Astrocyte of the cerebellum (primary cell): ENCODE results near the gene CFLAR.

ENCODE experiments used
- DNase-seq: peaks from one replicate; pipeline ENCODE4 v3.0.0-alpha.2; 2011; ENCODE audit warnings: low read depth
- H3K4me3 ChIP-seq: 2 replicates; pipeline ENCODE4 v1.5.1; 2011; ENCODE audit warnings: mild to moderate bottlenecking, low read depth, low read length, moderate library complexity
- in situ Hi-C: cut with HindIII; loops from 2 replicates; pipeline ENCODE4 v1.10.0; 2017; ENCODE audit warnings: low sequenced_read_pairs
- TF ChIP-seq, protein P1 (sequence below): IDR thresholded peaks from 2 replicates; pipeline ENCODE4 v1.5.1; 2012; ENCODE audit warnings: low read length, low read depth, moderate library complexity, mild to moderate bottlenecking; ENCODE audit errors: missing control alignments

Gene CFLAR

DNA sequence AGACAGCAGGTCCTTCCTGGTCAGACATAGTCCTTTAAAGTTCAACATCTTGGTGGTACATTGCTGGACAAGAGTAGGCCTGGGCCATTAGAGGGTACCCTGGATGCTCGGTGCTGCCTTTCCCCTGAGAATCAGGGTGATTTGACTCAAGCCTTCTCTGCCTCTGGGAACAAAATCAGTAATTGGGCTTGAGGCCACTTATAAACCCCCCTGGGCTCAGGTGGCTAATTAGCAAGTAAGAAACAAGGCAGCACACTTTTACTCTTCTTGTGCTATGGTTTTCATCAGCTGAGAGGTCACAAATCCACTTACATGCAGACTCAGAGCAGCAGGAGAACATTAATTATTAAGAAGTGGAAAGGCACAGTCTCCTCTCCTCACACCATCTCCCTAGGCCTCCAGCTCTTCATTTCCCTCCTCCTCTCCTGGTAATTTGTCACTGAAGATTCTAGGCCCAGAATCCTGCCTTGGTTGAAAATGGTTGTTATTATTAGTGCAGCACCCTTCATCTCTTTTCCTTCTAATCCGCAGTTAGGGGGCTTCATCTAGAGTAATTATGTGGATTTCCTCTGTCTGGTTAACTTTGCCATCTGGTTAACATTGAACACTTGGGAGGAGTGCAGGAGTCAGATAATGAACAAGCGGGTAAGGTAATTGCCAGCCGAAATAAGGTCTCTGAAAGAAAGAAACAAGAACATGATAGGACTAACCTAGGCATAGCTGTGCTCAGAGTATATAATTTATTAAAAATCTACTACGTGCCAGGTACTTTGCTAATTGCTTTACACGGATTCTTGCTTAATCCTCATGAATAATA lies 37.2 kb downstream of the CFLAR start:
- H3K4me3 ChIP-seq, result no peak overlapping the region
- TF ChIP-seq, protein P1, sequence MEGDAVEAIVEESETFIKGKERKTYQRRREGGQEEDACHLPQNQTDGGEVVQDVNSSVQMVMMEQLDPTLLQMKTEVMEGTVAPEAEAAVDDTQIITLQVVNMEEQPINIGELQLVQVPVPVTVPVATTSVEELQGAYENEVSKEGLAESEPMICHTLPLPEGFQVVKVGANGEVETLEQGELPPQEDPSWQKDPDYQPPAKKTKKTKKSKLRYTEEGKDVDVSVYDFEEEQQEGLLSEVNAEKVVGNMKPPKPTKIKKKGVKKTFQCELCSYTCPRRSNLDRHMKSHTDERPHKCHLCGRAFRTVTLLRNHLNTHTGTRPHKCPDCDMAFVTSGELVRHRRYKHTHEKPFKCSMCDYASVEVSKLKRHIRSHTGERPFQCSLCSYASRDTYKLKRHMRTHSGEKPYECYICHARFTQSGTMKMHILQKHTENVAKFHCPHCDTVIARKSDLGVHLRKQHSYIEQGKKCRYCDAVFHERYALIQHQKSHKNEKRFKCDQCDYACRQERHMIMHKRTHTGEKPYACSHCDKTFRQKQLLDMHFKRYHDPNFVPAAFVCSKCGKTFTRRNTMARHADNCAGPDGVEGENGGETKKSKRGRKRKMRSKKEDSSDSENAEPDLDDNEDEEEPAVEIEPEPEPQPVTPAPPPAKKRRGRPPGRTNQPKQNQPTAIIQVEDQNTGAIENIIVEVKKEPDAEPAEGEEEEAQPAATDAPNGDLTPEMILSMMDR, result no peak
- in situ Hi-C loops, result loop anchor here (5.0 kb wide), 1 partner anchor 36 kb away; the partner anchor contains the start of gene CFLAR
- DNase-seq, result no peak

DNA sequence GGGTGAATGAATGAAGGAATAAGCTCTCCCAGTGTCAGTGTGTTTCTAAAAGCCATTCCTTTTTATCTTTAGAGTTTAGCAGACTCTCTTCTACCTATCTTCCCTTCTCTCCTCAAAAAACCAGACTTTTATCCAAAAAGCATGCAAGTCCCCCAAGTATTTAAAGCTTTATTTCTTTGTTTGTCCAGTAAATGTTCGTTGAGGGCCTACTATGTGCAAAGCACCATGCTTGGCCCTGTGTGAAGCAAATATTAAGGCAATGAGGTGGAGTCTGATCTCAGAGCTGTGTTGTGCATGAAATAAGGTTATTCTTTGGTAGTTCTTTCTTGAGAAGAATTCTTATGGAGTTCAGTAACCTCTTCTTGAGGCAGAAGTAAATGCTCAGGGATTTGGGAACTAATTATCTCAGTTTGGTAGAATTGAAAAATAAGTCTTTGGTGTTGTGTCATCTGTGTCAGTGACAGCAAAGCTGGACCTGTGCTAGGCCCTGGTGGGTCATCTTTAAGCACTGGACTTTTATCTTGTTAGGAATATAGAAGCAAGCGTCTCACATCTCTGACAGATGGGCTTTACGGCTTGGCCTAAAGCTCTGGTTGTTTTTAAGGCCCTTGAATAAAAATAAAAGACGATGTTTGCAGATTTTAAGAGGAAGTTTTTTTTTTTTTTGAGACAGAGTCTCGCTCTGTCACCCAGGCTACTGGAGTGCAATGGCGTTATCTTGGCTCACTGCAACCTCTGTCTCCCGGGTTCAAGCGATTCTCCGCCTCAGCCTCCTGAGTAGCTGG lies 38.8 kb downstream of the CFLAR start:
- no peak overlapping the region for H3K4me3 ChIP-seq
- TF ChIP-seq, protein P1, result no peak
- in situ Hi-C loops, result loop anchor here (5.0 kb wide), 1 partner anchor 38 kb away; the partner anchor contains the start of gene CFLAR
- no peak for DNase-seq

DNA sequence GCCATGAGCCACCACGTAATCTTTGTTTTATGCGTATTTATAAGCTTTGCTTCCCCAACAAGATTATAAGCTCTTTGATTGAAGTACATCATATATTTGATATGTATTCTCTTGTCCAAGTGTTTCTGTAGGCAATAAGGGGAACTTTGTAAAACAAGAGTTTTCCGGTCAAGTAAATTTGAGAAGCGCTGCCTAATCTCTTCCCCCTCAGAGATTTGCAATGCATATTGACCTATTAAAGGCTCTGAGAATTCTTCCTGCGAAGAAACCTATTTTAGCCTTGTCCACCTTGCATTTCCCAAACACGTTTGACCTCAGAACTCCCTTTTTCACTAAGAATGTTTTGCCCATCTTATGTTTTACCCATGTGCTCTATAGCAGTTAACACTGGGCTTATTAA lies 40.1 kb downstream of the CFLAR start:
- in situ Hi-C loops, result no loop called here
- DNase-seq, result no peak
- H3K4me3 ChIP-seq, result no peak overlapping the region
- TF ChIP-seq, protein P1, result no peak

DNA sequence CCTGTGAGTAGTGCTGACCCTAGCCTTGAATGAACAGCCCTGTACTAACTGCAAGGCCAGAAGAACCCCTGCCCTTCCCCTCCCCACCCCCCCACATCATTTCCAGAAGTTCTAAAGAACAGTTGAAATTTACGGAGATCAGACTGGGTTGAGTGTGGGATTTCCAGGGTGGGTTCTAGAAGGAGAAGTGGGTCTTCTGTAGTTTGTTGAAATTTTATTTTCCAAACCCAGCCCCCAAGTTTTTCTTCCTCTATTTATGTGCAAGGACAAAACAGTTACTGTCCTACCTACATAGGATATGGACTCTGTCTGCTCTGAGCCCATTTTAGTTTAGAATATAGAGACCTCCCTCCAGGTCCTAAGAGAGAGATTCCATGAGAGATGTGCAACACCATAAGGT lies 40.7 kb downstream of the CFLAR start:
- DNase-seq, result no peak
- no peak overlapping the region for H3K4me3 ChIP-seq
- in situ Hi-C loops, result no loop called here
- TF ChIP-seq, protein P1, result no peak

DNA sequence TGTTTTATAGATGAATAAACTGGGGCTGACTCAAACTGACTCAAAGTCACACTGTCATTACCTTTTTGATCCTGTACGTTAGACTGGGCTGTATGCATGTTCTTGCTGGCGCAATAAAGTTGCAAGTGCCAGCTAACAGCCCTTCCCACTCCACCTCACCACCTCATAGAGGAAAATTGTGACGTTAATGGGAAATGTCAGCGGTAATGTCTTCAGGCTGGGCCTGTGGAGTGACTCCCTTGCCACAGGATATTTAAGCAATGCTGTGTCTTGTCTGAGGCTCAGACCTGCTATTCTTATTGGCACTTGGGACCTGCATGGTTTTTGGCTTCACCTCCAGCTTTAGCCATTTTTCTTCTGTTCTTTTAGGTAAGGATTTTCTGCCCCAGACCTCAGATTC lies 41.7 kb downstream of the CFLAR start:
- in situ Hi-C loops, result no loop called here
- H3K4me3 ChIP-seq, result no peak overlapping the region
- no peak for DNase-seq
- TF ChIP-seq, protein P1, result no peak

DNA sequence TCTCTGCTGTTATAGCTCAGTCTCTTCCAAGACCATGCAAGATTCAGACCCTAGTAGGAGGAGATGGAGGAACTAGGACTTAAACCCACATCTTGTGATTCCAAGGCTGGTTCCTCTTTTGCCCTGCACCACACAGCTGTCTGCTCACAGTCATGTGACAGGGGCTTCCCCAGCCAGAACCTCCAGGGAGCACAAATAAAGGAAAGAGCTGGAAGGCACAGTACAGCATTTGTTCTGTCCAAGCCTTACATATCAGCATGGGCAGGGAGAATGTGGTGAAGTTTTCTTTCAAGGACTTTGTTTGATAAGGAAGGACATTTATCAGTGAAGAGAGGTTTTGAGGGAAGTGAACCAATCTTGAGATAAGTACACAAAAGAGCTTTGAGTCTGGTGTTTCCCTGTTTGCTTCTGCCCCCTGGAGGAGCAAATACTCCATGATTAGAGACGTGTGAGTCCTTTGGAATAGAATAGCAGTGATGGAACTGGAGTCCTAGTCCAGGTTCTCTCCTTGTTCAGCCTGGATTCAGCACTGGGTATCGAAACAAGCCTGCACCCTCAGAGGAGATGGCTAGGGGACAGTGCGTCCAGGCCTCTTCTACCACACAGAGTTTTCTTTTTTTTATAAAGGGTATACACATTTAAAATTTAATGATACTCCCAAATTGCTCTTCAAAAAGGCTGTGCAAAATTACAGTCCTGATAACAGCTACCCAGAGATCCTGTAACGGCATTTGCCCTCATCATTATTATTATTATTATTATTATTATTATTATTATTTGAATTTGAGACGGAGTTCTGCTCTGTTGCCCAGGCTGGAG lies 42.4 kb downstream of the CFLAR start:
- in situ Hi-C loops, result no loop called here
- DNase-seq, result peak; percentile 74
- H3K4me3 ChIP-seq, result no peak overlapping the region
- TF ChIP-seq, protein P1, result peak; percentile 76
